Right lung (tissue), 5 donors: ENCODE results near the gene CLDN24. TPM values are rescaled to one million over a fixed set of nuclear protein-coding genes. Genes with fewer than 3 reads are reported as not detected.
"Not testable (repeated sequence)": the region's sequence is repeated elsewhere in the genome, so short reads cannot be mapped to it uniquely, and the experiment has no call there.

Experiments used
- DNase-seq, 2 donors: peaks; one replicate each; pipeline ENCODE4 v3.0.0-alpha.2; 2013
- polyA plus RNA-seq, 5 donors: library from polyadenylated mRNA; unstranded; fragments of 120-200 nt; gene quantifications; one replicate each; pipeline versions ENCODE4 v1.2.1 to v1.2.3, GENCODE V29; 2013; ENCODE audit warnings: inconsistent platforms in 1 of 5, low replicate concordance in 1 of 5; ENCODE audit not compliant: insufficient read length in 5 of 5, insufficient read depth in 1 of 5

Gene CLDN24
- polyA plus RNA-seq, 5 donors = 0.33 TPM; not detected in 4

DNA sequence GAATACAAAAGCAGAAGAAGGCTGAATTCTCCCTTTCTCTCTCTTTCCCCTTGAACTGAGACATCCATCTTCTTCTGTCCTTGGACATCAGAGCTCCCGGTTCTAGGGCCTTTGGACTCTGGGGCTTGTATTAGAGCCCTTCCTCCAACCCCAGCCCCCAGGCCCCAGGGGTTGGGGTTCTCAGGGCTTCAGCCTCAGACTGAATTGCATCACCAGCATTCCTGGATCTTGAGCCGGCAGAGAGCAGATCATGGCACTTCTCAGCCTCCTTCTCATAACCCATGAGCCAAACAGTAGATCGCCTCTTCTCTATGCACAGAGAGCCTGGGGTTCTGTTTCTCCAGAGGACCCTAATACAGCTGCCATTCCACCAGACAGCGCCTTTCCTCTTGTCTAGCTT lies 25.3 kb upstream of the CLDN24 start:
- DNase-seq = no peak

DNA sequence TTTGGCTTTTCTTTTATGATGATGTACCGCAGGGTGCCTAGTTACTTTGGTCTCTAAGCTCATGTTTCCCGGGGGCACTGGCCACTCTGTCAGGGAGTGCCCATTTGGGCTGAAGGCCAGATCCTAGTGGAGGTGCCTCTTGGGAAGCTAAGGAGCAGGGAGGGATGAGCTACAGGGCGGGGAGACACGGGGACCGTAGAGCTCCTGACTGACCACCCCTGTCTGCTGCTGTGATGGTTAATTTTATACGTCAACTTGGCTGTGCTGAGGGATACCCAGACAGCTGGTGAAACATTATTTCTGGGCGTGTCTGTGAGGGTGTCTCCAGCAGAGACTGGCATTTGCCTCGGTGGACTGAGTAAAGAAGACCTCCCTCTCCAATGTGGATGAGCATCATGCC lies 24.9 kb upstream of the CLDN24 start:
- no peak for DNase-seq

DNA sequence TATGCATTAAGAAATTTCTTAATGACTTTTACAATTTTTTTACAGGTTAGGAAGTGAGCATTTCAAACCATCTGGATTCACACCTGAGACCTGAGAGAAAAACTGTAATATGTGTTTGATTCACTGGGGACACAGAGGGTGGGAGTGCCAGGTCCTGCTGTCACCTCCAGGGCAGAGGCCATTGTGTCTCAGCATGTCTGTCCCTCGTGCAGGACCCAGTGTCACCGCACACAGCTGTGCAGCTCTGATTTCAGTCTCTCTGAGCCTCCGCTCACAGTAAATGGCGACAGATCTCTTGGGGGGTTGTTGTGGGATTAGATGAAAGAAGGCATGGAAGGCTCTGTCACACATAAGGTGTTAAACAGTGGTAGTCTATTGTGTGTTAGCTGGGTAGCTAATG lies 23.0 kb upstream of the CLDN24 start:
- DNase-seq = no peak

DNA sequence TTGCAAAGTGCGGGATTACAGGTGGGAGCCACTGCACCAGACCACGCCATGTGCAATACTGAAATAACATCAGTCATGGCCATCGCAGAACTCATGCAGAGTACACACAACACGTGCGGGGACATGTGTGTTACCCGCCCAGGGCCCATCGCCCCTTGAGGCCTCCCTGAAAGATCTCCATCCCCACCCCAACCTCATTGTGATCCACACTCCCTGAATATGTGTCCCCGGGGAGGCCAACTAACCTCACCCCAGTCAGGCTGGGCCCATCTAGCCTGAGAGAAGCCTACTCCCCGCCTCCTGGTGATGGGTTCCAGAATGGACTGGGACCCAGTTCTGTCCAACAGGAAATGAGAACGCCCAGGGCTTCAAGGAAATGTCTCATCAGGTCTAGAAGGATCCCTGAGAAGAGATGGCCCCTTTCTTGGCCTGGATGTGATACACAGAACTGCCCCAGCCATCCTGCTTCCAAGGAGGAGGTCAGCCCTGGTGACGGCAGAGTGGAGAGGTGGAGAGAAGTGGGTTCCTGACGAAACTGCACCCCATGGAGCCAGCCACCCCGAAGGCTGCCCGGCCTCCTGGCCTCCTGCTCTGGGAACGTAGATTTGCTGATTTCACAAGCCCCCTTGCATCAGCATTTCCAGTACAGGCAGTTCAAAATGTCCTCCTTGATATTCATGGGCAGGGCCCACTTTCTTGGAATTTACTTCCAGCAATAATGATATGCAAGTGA lies 22.5 kb upstream of the CLDN24 start:
- DNase-seq = no peak

DNA sequence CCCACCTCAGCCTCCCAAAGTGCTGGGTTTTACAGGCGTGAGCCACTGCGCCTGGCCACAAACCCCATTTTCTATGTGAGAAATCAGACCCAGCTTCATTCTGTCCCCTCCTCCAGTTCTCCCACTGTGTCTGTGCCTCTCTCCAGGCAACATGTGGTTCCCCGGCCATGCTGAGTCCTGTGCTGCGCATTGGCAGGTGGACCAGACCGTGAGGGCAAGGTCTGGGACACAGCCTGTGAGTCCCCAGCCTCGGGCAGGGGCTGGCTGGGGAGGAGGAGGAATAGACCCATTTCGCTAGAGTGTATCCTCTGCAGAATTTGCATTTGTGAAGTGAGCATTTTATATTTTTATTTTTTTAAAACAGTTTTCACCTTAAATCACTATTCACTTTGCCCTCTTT lies 21.5 kb upstream of the CLDN24 start:
- DNase-seq = no peak

DNA sequence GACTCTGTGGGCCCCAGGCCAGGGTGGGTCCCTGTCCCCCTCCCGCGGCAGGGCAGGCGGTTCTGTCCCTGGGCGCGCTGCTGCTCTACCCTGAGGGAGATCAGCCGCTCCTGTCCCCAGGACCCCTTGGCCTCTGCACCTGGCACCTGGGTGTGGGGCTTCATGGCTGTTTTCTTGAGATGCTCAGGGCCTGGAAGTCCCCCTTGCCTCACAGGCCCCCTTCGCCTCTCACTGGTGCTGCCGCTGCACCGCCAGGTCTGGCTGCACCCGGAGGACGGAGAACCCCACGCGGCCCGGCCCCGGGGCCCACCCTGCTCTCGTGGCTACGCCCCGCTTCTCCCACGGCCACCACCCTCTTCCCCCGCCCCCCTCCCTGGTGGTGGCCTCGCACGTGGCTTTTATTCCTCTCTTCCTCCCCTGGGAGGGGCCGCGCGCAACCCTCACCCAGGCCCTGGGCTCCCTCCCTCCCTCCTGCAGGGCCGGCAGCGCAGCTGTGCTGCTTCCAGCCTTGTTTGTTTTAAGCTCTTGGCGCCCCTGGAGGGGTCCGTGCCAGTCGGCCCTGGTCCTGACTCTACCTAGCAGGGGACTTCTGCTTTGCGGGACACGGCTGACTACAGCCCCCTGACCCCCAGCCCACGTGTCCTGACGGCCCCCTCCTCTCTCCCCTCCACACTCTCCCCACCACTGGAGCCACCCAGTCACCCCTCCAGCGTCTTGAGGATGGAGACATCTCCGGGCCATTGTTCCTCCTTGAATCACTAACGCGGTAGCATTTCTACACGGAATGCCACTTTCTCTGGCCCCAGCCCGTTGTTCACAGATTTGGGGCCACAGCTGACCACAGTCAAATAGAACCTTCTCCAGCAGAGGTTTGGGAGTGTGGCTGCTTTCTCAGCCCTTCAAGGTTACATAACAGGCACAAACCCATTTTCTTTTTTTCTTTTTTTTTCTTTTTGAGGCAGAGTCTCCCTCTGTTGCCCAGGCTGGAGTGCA lies 20.6 kb upstream of the CLDN24 start:
- DNase-seq = no peak

DNA sequence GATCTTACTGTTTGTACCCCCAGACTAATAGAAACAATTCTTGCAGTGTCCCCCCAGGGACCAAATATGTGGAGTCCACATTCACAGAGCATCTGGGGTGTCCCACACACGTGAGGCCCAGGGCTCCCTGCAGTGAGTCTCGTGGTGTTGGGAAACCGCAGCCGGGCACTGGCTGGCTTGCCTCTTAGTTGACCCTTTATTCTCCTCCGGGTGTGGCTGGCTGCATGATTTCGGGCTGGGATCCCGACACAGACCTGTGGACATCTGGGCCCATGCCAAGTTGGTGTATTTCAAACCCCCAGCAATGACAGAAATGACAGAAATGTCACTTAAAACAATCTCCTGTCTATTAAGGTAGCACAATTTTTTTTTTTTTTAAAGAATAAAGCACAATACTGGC lies 15.6 kb upstream of the CLDN24 start:
- DNase-seq = no peak

DNA sequence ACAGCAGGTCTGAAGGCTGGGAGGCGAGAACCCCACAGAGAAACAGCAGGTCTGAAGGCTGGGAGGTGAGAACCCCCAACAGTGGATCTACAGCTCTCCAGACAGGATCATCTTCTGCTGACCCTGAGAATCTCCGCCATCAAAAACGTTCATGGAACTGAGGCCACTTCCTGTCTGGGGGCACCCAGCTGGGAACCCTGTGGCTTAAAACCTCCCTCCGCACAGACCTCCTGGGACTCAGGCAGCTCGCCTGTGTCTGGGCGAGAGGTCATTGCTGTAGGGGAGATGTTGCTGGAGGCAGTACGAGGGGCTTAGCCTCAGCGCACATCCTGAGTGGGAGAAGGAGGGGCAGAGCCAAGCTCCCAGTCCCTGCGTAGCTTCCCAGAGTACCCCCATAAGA lies 15.1 kb upstream of the CLDN24 start:
- no peak for DNase-seq

DNA sequence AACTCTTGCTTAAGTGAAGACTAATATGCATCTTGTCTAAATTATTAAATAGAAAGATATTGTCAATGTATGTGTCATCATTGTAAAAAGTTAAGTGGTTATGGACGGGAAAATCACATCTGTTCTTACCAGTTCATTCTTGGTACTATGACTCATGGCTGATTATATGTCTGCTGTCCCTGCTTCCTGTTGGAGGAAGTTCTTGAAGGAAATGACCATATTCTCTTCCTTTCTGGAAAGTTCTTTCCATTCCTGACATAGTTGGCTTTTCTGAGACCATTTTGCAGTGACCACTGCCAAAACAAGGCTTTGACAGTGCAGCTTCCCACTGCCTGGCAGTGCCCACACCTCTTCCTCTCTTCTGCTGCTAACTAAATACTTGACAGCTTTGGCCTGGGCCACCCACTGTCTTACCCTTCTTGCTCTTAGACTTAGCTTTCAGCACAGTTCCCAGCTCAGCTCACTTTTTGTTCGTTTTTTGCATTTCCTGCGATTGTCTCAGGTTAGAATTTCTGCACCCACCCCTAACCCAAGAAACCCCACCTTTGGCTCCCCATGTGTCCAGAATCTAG lies 13.2 kb upstream of the CLDN24 start:
- no peak for DNase-seq

DNA sequence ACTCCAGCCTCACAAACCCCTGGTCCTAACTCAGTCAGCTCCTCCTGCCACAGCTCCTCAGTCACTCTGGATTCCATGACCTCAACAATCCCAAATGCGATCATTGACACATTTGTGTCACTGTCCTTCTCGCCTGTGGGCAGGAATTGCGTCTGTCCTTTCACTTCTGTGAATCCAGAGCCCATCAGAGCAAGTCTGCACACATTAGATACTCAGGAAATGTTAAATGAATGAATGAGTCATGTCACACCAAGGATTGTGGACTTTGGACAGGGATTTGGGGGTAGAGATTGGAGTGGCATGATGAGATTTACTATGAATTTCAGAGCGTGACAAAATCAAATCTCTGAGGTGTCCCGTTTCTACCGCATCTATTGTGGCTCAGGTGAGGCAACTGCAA lies 11.8 kb upstream of the CLDN24 start:
- DNase-seq = no peak

DNA sequence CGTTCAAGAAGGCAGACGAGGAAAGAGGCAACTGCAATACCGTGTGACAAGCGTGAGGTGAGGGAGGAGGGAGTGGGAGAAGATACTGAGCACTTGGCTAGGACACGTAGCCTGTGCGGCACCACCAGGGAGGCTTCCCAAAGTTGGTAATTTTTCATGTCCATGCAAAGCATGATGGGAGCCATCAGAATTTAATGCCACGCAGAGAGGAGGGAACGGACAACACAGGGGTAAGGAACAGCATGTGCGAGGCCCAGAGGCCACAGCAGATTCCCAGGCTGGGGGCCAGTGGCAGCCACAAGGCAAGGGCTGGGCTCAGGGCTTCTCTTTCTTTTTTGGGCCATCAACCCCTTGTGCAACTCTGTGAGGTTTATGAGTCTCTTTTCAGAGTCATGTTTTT lies 11.0 kb upstream of the CLDN24 start:
- DNase-seq = no peak

DNA sequence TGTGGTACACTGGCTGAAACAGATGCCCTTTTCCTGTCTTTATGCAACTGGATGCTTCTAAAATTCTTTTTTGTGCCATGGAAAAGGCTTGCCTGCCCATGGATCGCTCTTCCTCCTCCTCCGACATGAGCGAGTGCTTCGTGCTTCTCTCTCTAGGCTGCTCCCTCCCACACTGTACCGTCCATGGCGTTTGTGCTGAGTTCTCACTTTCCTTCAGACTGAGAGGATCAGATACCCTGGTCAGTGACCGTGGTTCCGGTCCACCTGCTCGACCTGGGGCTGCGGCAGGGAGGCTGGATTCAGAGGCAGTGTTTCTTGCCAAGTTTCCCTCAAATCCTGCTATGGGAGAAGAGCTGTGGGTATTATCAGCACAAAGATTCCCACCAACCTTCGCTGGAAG lies 10.2 kb upstream of the CLDN24 start:
- no peak for DNase-seq

DNA sequence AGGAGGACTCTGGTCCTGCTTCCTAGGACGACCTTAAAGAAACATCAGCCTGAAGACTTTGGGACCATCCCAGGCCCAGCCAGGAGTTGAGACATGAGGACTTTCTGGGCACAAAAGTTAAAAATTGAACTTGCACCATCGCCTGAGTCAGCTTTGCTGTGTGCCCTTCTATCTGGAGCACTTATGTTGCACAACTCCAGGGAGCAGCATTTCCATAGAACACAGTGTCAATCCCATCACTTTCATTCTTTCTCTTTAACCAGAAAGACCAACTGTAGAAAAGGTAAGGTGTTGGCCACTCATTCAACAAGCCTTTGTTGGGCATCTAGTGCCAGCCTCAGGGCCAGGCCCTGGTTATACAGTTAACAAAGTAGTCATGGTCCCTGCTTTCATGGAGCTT lies 8.6 kb upstream of the CLDN24 start:
- DNase-seq = no peak

DNA sequence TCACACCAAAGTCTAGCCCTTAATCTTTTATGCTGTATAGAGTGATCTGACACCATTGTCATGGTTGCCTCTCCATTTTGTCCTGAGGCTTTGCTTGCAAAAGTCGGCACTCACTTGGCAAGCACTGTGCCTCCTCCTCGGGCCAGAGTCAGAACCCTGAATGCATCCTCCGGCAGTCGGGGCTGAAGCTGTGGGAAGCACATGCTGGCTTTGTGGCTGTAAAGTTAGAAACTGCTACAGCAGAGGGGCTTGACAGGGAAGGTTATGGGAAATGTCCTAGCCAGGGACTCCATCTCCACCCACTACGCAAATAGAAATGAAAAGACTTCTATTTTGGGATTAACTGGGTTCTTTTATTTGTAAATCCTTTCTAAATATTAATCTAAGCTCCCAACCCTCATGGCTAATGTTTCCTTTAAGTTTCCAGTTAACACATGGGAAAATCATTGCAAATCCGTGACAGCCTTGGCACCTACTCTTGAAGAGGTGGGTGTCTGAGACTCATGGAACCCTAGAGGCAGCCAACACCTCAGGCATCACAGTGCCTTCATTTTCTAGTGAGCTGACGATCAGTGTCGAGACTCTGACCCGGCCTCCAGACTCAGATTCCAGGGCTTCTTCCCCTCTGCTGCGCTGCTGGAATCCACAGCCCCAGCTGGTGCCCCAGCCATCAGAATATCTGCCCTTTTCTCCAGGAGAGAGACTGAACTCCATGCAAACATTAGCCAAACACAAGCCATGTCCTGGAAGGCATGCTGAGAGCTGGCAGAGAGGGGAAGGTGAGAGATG lies 7.9 kb upstream of the CLDN24 start:
- no peak for DNase-seq

DNA sequence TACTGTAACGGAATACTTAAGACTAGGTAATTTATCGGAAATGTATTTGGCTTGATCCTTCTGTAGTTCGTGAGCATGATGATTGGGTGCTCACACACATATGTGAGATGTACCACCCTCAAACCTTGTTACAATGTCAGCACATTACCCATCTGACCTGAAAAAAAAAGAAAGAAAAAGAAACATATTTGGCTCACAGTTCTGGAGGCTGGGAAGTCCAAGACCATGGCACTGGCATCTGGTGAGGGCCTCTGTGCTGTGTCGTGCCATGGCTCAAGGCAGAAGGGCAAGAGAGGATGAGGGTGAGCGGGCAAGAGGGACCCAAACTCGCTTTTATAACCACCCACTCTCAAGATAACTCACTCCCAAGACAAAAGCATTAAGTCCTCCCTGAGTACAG lies 7.0 kb upstream of the CLDN24 start:
- no peak for DNase-seq

DNA sequence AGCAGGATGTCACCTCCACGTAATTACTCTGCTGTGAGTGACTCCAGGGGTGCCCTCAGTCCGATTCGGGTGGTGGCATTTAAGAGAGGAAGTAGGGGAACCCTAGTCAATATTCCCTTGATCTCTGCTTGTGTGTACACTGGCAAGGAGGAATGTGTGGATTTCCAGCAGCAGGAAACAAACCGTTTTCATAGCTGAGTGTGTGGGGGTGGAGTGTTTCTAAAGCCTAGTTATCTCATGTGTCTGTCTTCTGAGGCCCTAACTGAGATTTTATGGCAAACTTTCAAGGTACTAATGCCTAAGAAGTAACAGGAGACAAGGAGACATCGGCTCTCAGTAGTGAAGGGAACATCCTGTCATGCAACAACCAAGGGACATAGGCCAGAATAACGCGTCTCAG lies 6.6 kb upstream of the CLDN24 start:
- no peak for DNase-seq

DNA sequence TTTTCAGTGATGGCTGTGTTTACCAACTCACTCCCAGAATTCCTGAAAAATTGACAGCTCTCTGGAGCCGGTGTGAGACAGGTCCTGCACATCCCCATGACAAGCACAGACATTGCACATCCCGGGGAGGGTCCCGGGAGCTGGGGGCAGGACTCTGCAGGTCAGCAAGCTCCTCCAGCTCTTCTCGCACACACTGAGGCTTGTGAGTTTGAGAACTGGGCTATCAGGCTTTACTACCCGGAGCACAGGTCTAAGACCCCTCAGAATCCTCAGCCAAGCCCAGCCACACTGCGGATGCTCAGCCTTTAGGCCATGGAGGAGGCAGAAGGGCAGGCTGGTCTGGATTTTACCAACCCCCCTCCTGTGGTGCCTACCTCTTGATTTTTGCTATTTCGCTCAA lies 5.6 kb upstream of the CLDN24 start:
- no peak for DNase-seq

DNA sequence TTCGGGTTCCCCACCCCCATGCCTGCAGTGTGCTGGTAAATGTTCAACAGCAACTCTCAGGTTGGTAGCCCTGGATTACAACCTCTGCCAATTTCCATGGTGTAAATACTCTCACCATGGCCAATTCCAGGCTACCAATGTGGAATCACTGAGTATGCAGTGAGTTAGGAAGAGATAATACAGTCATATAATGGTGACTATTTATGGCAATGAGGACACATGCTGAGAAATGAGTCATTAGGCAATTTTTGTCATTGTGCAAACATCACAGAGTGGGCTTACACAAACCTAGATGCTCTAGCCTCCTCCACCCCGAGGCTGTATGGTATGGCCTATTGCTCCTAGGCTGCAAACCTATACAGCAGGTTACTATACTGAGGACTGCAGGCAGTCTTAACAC lies 4.6 kb upstream of the CLDN24 start:
- DNase-seq = no peak

DNA sequence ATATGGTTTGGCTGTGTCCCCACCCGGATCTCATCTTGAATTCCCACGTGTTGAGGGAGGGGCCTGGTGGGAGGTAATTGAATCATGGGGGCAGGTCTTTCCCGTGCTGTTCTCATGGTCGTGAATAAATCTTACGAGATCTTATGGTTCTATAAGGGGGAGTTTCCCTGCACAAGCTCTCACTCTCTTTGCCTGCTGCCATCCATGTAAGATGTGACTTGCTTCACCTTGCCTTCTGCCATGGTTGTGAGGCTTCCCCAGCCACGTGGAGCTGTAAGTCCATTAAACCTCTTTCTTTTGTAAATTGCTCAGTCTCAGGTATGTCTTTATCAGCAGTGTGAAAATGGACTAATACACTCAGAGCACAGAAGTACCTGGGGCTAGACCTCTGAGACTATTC lies 4.2 kb upstream of the CLDN24 start:
- DNase-seq = not testable (repeated sequence)

DNA sequence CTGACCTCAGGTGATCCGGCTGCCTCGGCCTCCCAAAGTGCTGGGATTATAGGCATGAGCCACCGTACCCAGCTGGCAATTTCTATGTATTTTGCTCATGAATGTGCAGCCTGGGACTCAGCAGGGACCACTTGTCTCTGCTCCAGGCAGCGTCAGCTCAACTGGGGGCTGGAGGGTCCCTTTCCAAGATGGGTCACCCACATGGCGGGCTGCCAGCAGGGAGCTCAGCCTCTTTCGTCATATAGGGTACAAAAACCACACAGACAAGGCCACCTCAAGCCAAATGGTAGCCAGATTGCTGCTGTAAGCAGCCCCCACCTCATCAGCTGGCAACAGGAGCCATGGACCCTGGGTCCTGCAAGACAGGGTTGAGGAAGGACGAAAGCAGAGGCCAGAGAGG lies 2.4 kb upstream of the CLDN24 start:
- no peak for DNase-seq

DNA sequence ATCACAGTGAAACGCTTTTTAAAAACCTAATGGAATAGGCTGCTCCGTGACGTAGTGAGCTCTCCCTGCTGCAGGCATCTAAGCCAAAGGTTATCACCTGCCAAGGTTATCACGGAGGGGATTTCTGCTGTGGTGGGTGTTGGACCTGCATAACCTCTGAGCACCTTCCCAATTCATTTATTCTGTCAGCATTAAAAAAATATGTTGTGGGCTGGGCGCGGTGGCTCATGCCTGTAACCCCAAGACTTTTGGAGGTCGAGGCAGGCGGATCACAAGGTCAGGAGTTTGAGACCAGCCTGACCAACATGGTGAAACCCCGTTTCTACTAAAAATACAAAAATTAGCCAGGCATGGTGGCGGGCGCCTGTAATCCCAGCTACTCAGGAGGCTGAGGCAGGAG lies 1.8 kb upstream of the CLDN24 start:
- not testable (repeated sequence) for DNase-seq

DNA sequence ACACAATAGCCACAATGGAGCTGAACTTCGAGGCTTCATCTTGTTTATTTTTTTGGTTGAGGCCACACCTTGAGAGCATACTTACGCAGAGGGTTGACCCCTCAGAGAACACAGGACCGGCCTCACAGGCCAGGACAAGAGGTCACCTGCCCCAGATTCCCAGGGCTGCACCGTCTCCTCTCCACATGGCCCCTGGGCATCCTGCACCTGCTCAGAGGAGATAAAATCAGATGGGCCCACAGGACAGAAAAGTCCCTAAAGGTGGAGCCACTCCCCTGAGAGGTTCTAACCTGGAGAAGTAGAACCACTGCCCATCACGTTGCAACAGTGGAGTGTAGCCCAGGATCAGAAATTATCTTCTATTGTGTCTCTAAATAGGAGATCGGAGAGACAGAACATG lies 1.1 kb upstream of the CLDN24 start:
- no peak for DNase-seq
